Measurements from ENCODE around the gene PFDN1.

PFDN1 gene

DNA sequence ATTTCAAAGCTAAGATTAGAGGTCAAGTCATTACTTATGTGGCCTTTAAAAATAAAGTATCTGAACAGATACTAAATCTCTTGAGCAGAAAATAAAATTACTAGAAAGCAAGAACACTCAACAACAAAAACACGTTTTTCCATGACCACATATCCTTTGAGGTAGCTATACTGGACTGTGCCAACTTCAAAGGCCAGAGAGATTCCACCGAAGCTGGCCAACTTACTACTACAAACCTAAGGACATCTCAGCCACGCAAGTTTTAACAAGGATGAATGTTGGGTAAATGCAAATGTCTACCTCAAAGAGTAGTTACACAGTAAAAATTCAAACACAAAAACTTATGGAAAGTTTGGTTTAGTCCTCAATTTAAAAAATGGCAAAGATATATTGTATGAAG is 18.9 kb downstream of the PFDN1 start:
- Histone ChIP-seq H3K27ac (ENCODE audit: low read depth, low read length) (peak overlapping the region; percentile 79), H3K79me2 (ENCODE audit: control insufficient read depth, low read length) (peaks cover 46% of the 10 kb centered on the region), H3F3A (ENCODE audit: control insufficient read depth, insufficient read depth) (peaks cover 10% of the 10 kb centered on the region), H3K4me2 (ENCODE audit: low read length) (peak overlapping the region; percentile 82), H3K9me2 (replicated peaks; ENCODE audit: control insufficient read depth, low read length) (no peaks in the 10 kb centered on the region), H3K9me3 (ENCODE audit: control insufficient read depth, insufficient read depth, low read length) (no peaks in the 10 kb centered on the region), H3K36me3 (ENCODE audit: control insufficient read depth, low read length) (no peaks in the 10 kb centered on the region), H3K27me3 (ENCODE audit: control insufficient read depth, low read length) (no peaks in the 10 kb centered on the region), H3K4me1 (ENCODE audit: control insufficient read depth, low read length) (peaks cover 41% of the 10 kb centered on the region), H4K20me1 (ENCODE audit: control insufficient read depth, insufficient read depth, low read depth, low read length) (no peaks in the 10 kb centered on the region), H3K4me3 (ENCODE audit: low read length) (peak overlapping the region; percentile 68)
- no peak for TF ChIP-seq EZH2phosphoT487 (IDR thresholded peaks at IDR 0.05; ENCODE audit: borderline replicate concordance, low read length)
- TF ChIP-seq, protein P1, sequence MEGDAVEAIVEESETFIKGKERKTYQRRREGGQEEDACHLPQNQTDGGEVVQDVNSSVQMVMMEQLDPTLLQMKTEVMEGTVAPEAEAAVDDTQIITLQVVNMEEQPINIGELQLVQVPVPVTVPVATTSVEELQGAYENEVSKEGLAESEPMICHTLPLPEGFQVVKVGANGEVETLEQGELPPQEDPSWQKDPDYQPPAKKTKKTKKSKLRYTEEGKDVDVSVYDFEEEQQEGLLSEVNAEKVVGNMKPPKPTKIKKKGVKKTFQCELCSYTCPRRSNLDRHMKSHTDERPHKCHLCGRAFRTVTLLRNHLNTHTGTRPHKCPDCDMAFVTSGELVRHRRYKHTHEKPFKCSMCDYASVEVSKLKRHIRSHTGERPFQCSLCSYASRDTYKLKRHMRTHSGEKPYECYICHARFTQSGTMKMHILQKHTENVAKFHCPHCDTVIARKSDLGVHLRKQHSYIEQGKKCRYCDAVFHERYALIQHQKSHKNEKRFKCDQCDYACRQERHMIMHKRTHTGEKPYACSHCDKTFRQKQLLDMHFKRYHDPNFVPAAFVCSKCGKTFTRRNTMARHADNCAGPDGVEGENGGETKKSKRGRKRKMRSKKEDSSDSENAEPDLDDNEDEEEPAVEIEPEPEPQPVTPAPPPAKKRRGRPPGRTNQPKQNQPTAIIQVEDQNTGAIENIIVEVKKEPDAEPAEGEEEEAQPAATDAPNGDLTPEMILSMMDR (IDR thresholded peaks at IDR 0.05; ENCODE audit: low read depth, low read length, poor library complexity, severe bottlenecking) = no peak

DNA sequence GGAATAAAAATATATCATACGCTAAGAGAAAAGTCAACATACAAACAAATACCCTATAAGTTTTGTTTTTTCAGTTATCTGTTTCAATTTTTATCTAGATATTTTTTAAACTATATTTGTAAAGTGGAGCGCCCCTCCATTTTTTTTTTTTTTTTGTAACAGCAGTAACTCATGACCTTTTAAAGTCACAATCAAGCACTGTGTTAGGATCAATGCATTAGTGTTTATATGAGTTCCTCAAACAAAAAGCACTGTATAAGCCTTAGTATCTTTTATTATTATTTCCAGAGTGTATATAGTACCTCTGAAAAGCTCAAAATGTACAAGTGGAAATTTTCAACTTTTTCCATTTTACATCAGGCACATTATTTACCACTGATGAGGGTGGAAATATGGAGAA is 20.6 kb downstream of the PFDN1 start:
- TF ChIP-seq EZH2phosphoT487 (IDR thresholded peaks at IDR 0.05; ENCODE audit: borderline replicate concordance, low read length) = no peak
- TF ChIP-seq, protein P1 (IDR thresholded peaks at IDR 0.05; ENCODE audit: low read depth, low read length, poor library complexity, severe bottlenecking) = no peak

DNA sequence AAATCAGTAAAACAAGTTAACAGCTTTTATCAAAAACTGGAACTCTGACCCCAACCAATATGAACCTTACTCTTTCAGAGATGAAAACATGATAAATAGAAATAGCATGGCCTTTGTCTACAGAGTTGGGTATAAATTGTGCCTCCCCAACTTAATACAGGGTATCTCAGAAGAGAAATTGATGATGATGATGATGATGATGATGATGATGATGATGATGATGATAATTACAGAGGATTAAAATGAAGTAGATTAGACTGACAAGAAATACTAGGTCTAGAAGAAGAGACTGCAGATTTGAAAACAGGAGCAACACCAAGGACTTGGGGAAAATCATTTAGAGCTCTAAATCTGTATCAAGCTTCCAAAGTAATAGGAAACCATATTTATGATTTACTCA is 27.1 kb downstream of the PFDN1 start:
- TF ChIP-seq EZH2phosphoT487 (IDR thresholded peaks at IDR 0.05; ENCODE audit: borderline replicate concordance, low read length) = no peak
- TF ChIP-seq, protein P1 (IDR thresholded peaks at IDR 0.05; ENCODE audit: low read depth, low read length, poor library complexity, severe bottlenecking) = no peak
- Histone ChIP-seq H3K27ac (ENCODE audit: low read depth, low read length) (no peak overlapping the region), H3K9me2 (replicated peaks; ENCODE audit: control insufficient read depth, low read length) (no peaks in the 10 kb centered on the region), H3K36me3 (ENCODE audit: control insufficient read depth, low read length) (0 out of 2 replicates have a peak, but pooled peaks cover 4% of the 10 kb centered on the region), H3F3A (ENCODE audit: control insufficient read depth, insufficient read depth) (0 out of 2 replicates have a peak, but pooled peaks cover 3% of the 10 kb centered on the region), H3K4me3 (ENCODE audit: low read length) (no peak overlapping the region), H3K79me2 (ENCODE audit: control insufficient read depth, low read length) (no peaks in the 10 kb centered on the region), H4K20me1 (ENCODE audit: control insufficient read depth, insufficient read depth, low read depth, low read length) (no peaks in the 10 kb centered on the region), H3K4me1 (ENCODE audit: control insufficient read depth, low read length) (peaks cover 7% of the 10 kb centered on the region), H3K4me2 (ENCODE audit: low read length) (no peak overlapping the region), H3K27me3 (ENCODE audit: control insufficient read depth, low read length) (no peaks in the 10 kb centered on the region), H3K9me3 (ENCODE audit: control insufficient read depth, insufficient read depth, low read length) (no peaks in the 10 kb centered on the region)

More for the DNA sequence above, 20.6 kb downstream of the PFDN1 start:
- H3K36me3 ChIP-seq (ENCODE audit: control insufficient read depth, low read length) = no peaks in the 10 kb centered on the region
- H4K20me1 ChIP-seq (ENCODE audit: control insufficient read depth, insufficient read depth, low read depth, low read length) = no peaks in the 10 kb centered on the region
- H3K9me3 ChIP-seq (ENCODE audit: control insufficient read depth, insufficient read depth, low read length) = no peaks in the 10 kb centered on the region
- no peaks in the 10 kb centered on the region for H3K27me3 ChIP-seq (ENCODE audit: control insufficient read depth, low read length)
- peak overlapping the region; percentile 79 for H3K27ac ChIP-seq (ENCODE audit: low read depth, low read length)
- peaks cover 34% of the 10 kb centered on the region for H3K79me2 ChIP-seq (ENCODE audit: control insufficient read depth, low read length)
- no peak overlapping the region for H3K4me3 ChIP-seq (ENCODE audit: low read length)
- no peaks in the 10 kb centered on the region for H3K9me2 ChIP-seq (replicated peaks; ENCODE audit: control insufficient read depth, low read length)
- peak overlapping the region; percentile 82 for H3K4me2 ChIP-seq (ENCODE audit: low read length)
- peaks cover 41% of the 10 kb centered on the region for H3K4me1 ChIP-seq (ENCODE audit: control insufficient read depth, low read length)
- H3F3A ChIP-seq (ENCODE audit: control insufficient read depth, insufficient read depth) = peaks cover 10% of the 10 kb centered on the region
